Choroid plexus epithelial cell (primary cell): Measurements from ENCODE around the gene NDOR1.

Experiments
- DNase-seq: peaks from one replicate; pipeline ENCODE4 v3.0.0-alpha.2; 2010; ENCODE audit warnings: low read depth
- H3K4me3 ChIP-seq: 2 replicates; pipeline ENCODE4 v1.5.1; 2011; ENCODE audit warnings: low read depth, mild to moderate bottlenecking, control low read depth, low read length, moderate library complexity
- CTCF ChIP-seq: conservative IDR thresholded peaks from 2 replicates; pipeline ENCODE4 v1.5.1; 2011; ENCODE audit warnings: low read depth, mild to moderate bottlenecking, control low read depth, inconsistent platforms, low read length, moderate library complexity

The NDOR1 gene

GRCh38 chr9:137188086-137188489 is 17.4 kb upstream of the NDOR1 start:
- no peak for DNase-seq
- TF ChIP-seq CTCF, result no peak
- H3K4me3 ChIP-seq, result peak overlapping the region; percentile 67

- H3K4me3 ChIP-seq, result peak within 1 kb of the TSS; percentile 67
- TF ChIP-seq CTCF, result peak; percentile 59
These were observed 16.8 kb upstream of the NDOR1 start, which contains the start of the genes ANAPC2 and SSNA1 for GRCh38 chr9:137188490-137189296. ANAPC2 (minus strand) TSS chr9:137188560; CDS start chr9:137188532, 28 bp downstream. SSNA1 (plus strand) TSS chr9:137188676; CDS start chr9:137188727, 51 bp downstream.

GRCh38 chr9:137189297-137190295 is 15.9 kb upstream of the NDOR1 start:
- peak overlapping the region; percentile 67 for H3K4me3 ChIP-seq
- DNase-seq, result no peak
- TF ChIP-seq CTCF, result no peak

More at GRCh38 chr9:137188490-137189296, 16.8 kb upstream of the NDOR1 start, which contains the start of the genes ANAPC2 and SSNA1:
- peak; percentile 96 for DNase-seq

- no peak for DNase-seq
- no peak overlapping the region for H3K4me3 ChIP-seq
- no peak for TF ChIP-seq CTCF
These were observed 15.1 kb upstream of the NDOR1 start for GRCh38 chr9:137190315-137190856.

GRCh38 chr9:137191245-137191644 is 14.3 kb upstream of the NDOR1 start:
- no peak for TF ChIP-seq CTCF
- no peak overlapping the region for H3K4me3 ChIP-seq

GRCh38 chr9:137191691-137192447 is 13.6 kb upstream of the NDOR1 start:
- no peak for TF ChIP-seq CTCF
- H3K4me3 ChIP-seq, result no peak overlapping the region
- DNase-seq, result no peak

More at GRCh38 chr9:137191245-137191644, 14.3 kb upstream of the NDOR1 start:
- DNase-seq, result no peak
